ENCODE data around the gene ANKIB1. TPM values are rescaled to one million over a fixed set of nuclear protein-coding genes. Genes with fewer than 3 reads are reported as not detected.

The ANKIB1 gene
- total and polyA plus RNA-seq, 2 experiments from 2014 or later, result 12.6 to 43.1 TPM

DNA sequence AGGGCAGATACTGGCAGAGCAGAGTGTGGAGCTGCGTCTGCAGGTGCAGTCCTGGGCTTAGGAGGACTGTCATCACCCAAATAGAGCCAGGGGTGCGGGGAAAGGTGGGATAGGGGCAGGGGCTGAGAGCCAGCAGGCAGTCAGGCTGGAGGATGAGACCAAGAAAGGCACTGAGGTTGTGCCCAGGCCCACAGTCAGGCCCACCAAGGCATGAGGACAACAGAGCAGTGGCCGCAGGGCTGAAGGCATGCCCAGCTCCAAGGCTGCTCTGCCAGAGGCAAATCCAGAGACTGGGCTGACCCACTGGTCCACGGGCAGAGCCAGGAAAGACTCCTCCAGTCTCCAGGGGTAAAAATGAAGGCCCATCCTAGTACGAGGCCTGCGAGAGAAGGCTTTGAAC, 177.2 kb downstream of the ANKIB1 start:
- H3K36me3 ChIP-seq (ENCODE audit: low read depth), result no peaks in the 10 kb centered on the region

DNA sequence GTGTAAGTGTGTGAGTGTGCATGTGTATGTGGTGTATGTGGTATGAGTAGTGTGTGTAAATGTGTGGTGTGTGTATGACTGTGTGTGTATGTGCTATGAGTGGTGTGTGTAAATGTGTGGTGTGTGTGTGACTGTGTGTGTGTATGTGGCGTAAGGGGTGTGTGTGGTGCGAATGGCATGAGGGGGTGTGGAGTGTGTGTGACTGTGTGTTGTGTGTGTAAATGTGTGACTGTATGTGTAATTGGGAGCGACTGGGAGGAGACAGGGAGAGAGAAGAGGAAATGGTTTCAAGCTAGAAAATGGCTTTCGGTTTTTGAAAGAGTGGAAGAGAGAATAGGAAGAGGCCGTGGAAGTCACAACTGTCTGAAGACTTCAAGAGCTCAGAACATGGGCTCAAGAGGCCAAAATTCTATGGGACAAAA, 177.9 kb downstream of the ANKIB1 start:
- no peak for DNase-seq
- peak overlapping the region; percentile 88 for H2AFZ ChIP-seq
- H3K9me3 ChIP-seq (ENCODE audit: low read depth), result no peaks in the 10 kb centered on the region
- no peaks in the 10 kb centered on the region for H3K9me2 ChIP-seq (ENCODE audit: insufficient read depth)
- no peaks in the 10 kb centered on the region for H3K4me1 ChIP-seq (ENCODE audit: insufficient read depth)
- H4K20me1 ChIP-seq (ENCODE audit: insufficient read depth), result no peaks in the 10 kb centered on the region
- peak overlapping the region; percentile 69; the same call in 1 of the 2 replicates for H3K4me3 ChIP-seq
- H3K79me2 ChIP-seq (ENCODE audit: insufficient read depth), result no peaks in the 10 kb centered on the region
- WGBS, 2 experiments (ENCODE audit: low coverage in 1 of 2, low lambda C conversion rate in 2 of 2, missing lambda C conversion rate in 2 of 2), result 67 to 69% methylated on average over 5 of the region's 5 CpGs
- no peaks in the 10 kb centered on the region for H3K36me3 ChIP-seq (ENCODE audit: low read depth)
- no peaks in the 10 kb centered on the region for H3F3A ChIP-seq (ENCODE audit: insufficient read depth)
- no peak overlapping the region for H3K27ac ChIP-seq
- H3K27me3 ChIP-seq (replicated peaks; ENCODE audit: insufficient read depth), result no peaks in the 10 kb centered on the region
- no peak overlapping the region for H3K9ac ChIP-seq
- in situ Hi-C loops (cut with MboI), result no loop called here
- no peak overlapping the region for H3K4me2 ChIP-seq (ENCODE audit: unreplicated experiment)
- no peak for TF ChIP-seq EZH2 (IDR thresholded peaks at IDR 0.05; ENCODE audit: insufficient read depth, poor library complexity, severe bottlenecking)
- no peak for TF ChIP-seq EZH2phosphoT487 (IDR thresholded peaks at IDR 0.05; ENCODE audit: insufficient read depth, low read depth)

More for the DNA sequence above, 177.2 kb downstream of the ANKIB1 start:
- H3K9ac ChIP-seq, result no peak overlapping the region
- no peaks in the 10 kb centered on the region for H4K20me1 ChIP-seq (ENCODE audit: insufficient read depth)
- DNase-seq, result no peak
- no peak overlapping the region for H3K27ac ChIP-seq
- TF ChIP-seq EZH2phosphoT487 (IDR thresholded peaks at IDR 0.05; ENCODE audit: insufficient read depth, low read depth), result no peak
- TF ChIP-seq EZH2 (IDR thresholded peaks at IDR 0.05; ENCODE audit: insufficient read depth, poor library complexity, severe bottlenecking), result no peak
- in situ Hi-C loops (cut with MboI), result no loop called here
- H3F3A ChIP-seq (ENCODE audit: insufficient read depth), result no peaks in the 10 kb centered on the region
- no peaks in the 10 kb centered on the region for H3K79me2 ChIP-seq (ENCODE audit: insufficient read depth)
- no peak overlapping the region for H3K4me3 ChIP-seq
- H3K4me1 ChIP-seq (ENCODE audit: insufficient read depth), result no peaks in the 10 kb centered on the region
- 71 to 74% methylated on average over 6 of the region's 6 CpGs for WGBS, 2 experiments (ENCODE audit: low coverage in 1 of 2, low lambda C conversion rate in 2 of 2, missing lambda C conversion rate in 2 of 2)
- no peak overlapping the region for H2AFZ ChIP-seq
- no peaks in the 10 kb centered on the region for H3K9me3 ChIP-seq (ENCODE audit: low read depth)
- no peak overlapping the region for H3K4me2 ChIP-seq (ENCODE audit: unreplicated experiment)
- H3K27me3 ChIP-seq (replicated peaks; ENCODE audit: insufficient read depth), result no peaks in the 10 kb centered on the region
- no peaks in the 10 kb centered on the region for H3K9me2 ChIP-seq (ENCODE audit: insufficient read depth)

DNA sequence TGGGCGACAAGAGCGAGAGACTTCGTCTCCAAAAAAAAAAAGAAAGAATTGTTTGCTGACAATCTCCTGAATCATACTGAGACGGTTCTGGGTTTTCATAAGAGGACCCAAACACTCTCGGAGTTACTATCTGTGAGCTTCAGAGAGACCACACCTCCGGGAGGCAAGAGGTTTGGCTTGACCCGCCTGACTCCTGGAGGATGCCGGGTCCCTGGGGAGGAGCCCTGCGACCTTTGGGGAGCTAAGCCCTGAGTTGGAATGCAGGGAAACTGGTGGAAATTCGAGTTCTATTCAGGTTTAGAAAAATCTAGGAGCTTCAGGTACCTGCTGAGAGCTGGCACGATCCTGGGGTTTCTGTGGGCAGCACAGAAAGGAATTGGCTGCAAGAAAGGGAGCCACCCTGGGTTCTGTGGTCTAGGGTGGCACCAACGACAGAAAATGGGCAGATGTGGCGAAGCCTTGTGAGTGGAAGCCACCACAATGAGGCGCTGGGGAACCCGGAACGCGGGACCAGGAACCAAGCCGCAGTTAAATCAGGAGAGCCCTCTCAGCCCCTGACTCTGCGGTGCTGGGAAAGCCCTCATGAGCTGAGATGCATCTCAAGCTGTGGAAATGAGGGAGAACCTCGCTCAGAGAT, 179.7 kb downstream of the ANKIB1 start:
- H3K4me1 ChIP-seq (ENCODE audit: insufficient read depth), result no peaks in the 10 kb centered on the region
- H3K36me3 ChIP-seq (ENCODE audit: low read depth), result no peaks in the 10 kb centered on the region
- no peaks in the 10 kb centered on the region for H4K20me1 ChIP-seq (ENCODE audit: insufficient read depth)
- no peak overlapping the region for H3K27ac ChIP-seq
- 23 to 26% methylated on average over 20 of the region's 20 CpGs for WGBS, 2 experiments (ENCODE audit: low coverage in 1 of 2, low lambda C conversion rate in 2 of 2, missing lambda C conversion rate in 2 of 2)
- DNase-seq, result peak; percentile 33
- TF ChIP-seq EZH2 (IDR thresholded peaks at IDR 0.05; ENCODE audit: insufficient read depth, poor library complexity, severe bottlenecking) (no peak), EZH2phosphoT487 (IDR thresholded peaks at IDR 0.05; ENCODE audit: insufficient read depth, low read depth) (no peak)
- no peaks in the 10 kb centered on the region for H3K9me2 ChIP-seq (ENCODE audit: insufficient read depth)
- H2AFZ ChIP-seq, result peak overlapping the region; percentile 88
- peak overlapping the region; percentile 69 for H3K4me3 ChIP-seq
- no peaks in the 10 kb centered on the region for H3K79me2 ChIP-seq (ENCODE audit: insufficient read depth)
- in situ Hi-C loops (cut with MboI), result no loop called here
- no peaks in the 10 kb centered on the region for H3F3A ChIP-seq (ENCODE audit: insufficient read depth)
- peak overlapping the region; percentile 82 for H3K4me2 ChIP-seq (ENCODE audit: unreplicated experiment)
- no peaks in the 10 kb centered on the region for H3K27me3 ChIP-seq (replicated peaks; ENCODE audit: insufficient read depth)
- no peaks in the 10 kb centered on the region for H3K9me3 ChIP-seq (ENCODE audit: low read depth)
- no peak overlapping the region for H3K9ac ChIP-seq

DNA sequence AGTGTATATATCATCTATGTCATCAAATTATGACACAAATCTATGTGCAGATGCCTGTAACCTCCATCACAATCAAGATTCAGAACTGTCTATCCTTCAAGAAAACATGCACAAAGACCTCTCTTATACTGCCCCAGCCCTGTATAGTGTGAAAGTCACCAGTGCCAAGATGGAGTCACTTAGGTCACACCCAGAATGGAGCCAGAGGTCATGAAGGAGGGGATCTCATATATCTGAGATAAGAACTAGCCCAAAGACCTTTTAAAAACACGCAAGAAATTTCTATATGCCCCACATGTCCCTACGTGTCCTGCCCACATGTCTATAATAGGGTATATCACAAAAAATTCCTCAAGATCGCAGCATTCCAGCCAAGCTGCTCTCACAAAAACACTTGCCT, 181.4 kb downstream of the ANKIB1 start:
- H3K27me3 ChIP-seq (replicated peaks; ENCODE audit: insufficient read depth), result no peaks in the 10 kb centered on the region
- no peaks in the 10 kb centered on the region for H3K9me2 ChIP-seq (ENCODE audit: insufficient read depth)
- no peaks in the 10 kb centered on the region for H3K9me3 ChIP-seq (ENCODE audit: low read depth)
- H3K9ac ChIP-seq, result no peak overlapping the region
- no peaks in the 10 kb centered on the region for H3K79me2 ChIP-seq (ENCODE audit: insufficient read depth)
- in situ Hi-C loops (cut with MboI), result no loop called here
- no peaks in the 10 kb centered on the region for H3K4me1 ChIP-seq (ENCODE audit: insufficient read depth)
- no peak overlapping the region for H3K4me3 ChIP-seq
- H3K4me2 ChIP-seq (ENCODE audit: unreplicated experiment), result no peak overlapping the region
- H2AFZ ChIP-seq, result no peak overlapping the region
- no peaks in the 10 kb centered on the region for H4K20me1 ChIP-seq (ENCODE audit: insufficient read depth)
- H3K27ac ChIP-seq, result no peak overlapping the region
- no peak for DNase-seq
- H3F3A ChIP-seq (ENCODE audit: insufficient read depth), result no peaks in the 10 kb centered on the region
- TF ChIP-seq EZH2 (IDR thresholded peaks at IDR 0.05; ENCODE audit: insufficient read depth, poor library complexity, severe bottlenecking) (no peak), EZH2phosphoT487 (IDR thresholded peaks at IDR 0.05; ENCODE audit: insufficient read depth, low read depth) (no peak)
- no peaks in the 10 kb centered on the region for H3K36me3 ChIP-seq (ENCODE audit: low read depth)
- 92 to 94% methylated on average over 3 of the region's 3 CpGs for WGBS, 2 experiments (ENCODE audit: low coverage in 1 of 2, low lambda C conversion rate in 2 of 2, missing lambda C conversion rate in 2 of 2)
